ENCODE data around the gene MRPL40. TPM values are rescaled to one million over a fixed set of nuclear protein-coding genes. Genes with fewer than 3 reads are reported as not detected.

Gene MRPL40
- total and polyA plus RNA-seq, 2 donors (not counting 3 experiments of a cell fraction or from before 2014, with no cell fraction given) = 17.5 to 27.4 TPM

GRCh38 chr22:19387575-19387974, 44.8 kb upstream of the MRPL40 start:
- H3K9ac ChIP-seq (replicated peaks; ENCODE audit: extremely low read depth, insufficient read depth, low read length) = no peak overlapping the region
- dilution Hi-C loops (cut with MboI; ENCODE audit: extremely low pct_ligation_motif_present, low sequenced_read_pairs) (no loop called here), intact Hi-C loops (cut with micrococcal nuclease) (no loop called here)
- H4K20me1 ChIP-seq (replicated peaks; ENCODE audit: control insufficient read depth, extremely low read depth, insufficient read depth, low read length) = no peaks in the 10 kb centered on the region
- no peak overlapping the region for H3K27ac ChIP-seq (ENCODE audit: insufficient read depth, low read depth, low read length)
- H2AFZ ChIP-seq (ENCODE audit: low read depth, low read length) = no peak overlapping the region
- H3K79me2 ChIP-seq (ENCODE audit: control insufficient read depth, insufficient read depth, low read length) = no peaks in the 10 kb centered on the region
- H3K4me3 ChIP-seq (replicated peaks in 1 of 3; ENCODE audit: insufficient read depth in 1 of 3, low read depth in 1 of 3, low read length in 3 of 3) = no peak overlapping the region
- peaks cover 42 to 47% of the 10 kb centered on the region in 2 experiments for H3K36me3 ChIP-seq (ENCODE audit: control insufficient read depth in 2 of 2, extremely low read depth in 1 of 2, insufficient read depth in 2 of 2, low read length in 2 of 2)
- no peaks in the 10 kb centered on the region for H3K9me1 ChIP-seq (replicated peaks; ENCODE audit: control insufficient read depth, extremely low read depth, insufficient read depth, low read length)
- no peaks in the 10 kb centered on the region for H3K27me3 ChIP-seq (ENCODE audit: control insufficient read depth in 2 of 2, insufficient read depth in 2 of 2, low read length in 2 of 2)
- H3K4me1 ChIP-seq (ENCODE audit: control insufficient read depth, extremely low read depth, insufficient read depth, low read length) = no peaks in the 10 kb centered on the region
- no TSS peak for BruUV-seq (replicated peaks)
- POLR2A ChIA-PET = no interaction called here
- DNase-seq (ENCODE audit: low read depth, low spot score) (no peak), FAIRE-seq (no peak)
- no peaks in the 10 kb centered on the region for H3K9me3 ChIP-seq (replicated peaks; ENCODE audit: control insufficient read depth, insufficient read depth, low read length)
- TF ChIP-seq GATA2 (IDR thresholded peaks at IDR 0.05; ENCODE audit: insufficient read depth, insufficient read length, low read depth, low read length) = no peak
- TF ChIP-seq JUN (IDR thresholded peaks at IDR 0.05; ENCODE audit: borderline replicate concordance, insufficient read depth, insufficient read length, low read depth) = no peak
- no peak for TF ChIP-seq POLR2A (IDR thresholded peaks at IDR 0.05; ENCODE audit: low read depth, low read length)
- TF ChIP-seq FOS (IDR thresholded peaks at IDR 0.05; ENCODE audit: borderline replicate concordance, insufficient read depth, low read length) = no peak
- TF ChIP-seq MYC (IDR thresholded peaks at IDR 0.05; ENCODE audit: low read depth, low read length) = no peak
- TF ChIP-seq POLR2AphosphoS5 (IDR thresholded peaks at IDR 0.05; ENCODE audit: insufficient read depth, low read depth, low read length) = no peak
- TF ChIP-seq EZH2 (IDR thresholded peaks at IDR 0.05; ENCODE audit: borderline replicate concordance, low read depth, low read length, severe bottlenecking) = no peak
- no peak for TF ChIP-seq MAX (IDR thresholded peaks at IDR 0.05; ENCODE audit: insufficient read depth, insufficient read length)
- no peak for TF ChIP-seq CTCF (IDR thresholded peaks at IDR 0.05; ENCODE audit: extremely low read depth in 1 of 2, insufficient read depth in 1 of 2, low read depth in 1 of 2, low read length in 2 of 2)
- CTCF ChIA-PET = interaction anchor here (1.5 kb wide), 1 partner anchor 242 kb away, joined by 5 read pairs; no protein-coding TSS in a partner anchor
- no peak overlapping the region for H3K4me2 ChIP-seq (ENCODE audit: insufficient read depth, low read length)

Measured in endothelial cell of umbilical vein (primary cell).